Activated T-cell treated with anti-CD3 and anti-CD28 coated beads for 1 hour (primary cell): ENCODE results near the gene HOXD4.

Experiments used
- DNase-seq: peaks from one replicate; pipeline ENCODE4 v3.0.0-alpha.2; 2020; ENCODE audit warnings: low read depth

Gene HOXD4

DNA sequence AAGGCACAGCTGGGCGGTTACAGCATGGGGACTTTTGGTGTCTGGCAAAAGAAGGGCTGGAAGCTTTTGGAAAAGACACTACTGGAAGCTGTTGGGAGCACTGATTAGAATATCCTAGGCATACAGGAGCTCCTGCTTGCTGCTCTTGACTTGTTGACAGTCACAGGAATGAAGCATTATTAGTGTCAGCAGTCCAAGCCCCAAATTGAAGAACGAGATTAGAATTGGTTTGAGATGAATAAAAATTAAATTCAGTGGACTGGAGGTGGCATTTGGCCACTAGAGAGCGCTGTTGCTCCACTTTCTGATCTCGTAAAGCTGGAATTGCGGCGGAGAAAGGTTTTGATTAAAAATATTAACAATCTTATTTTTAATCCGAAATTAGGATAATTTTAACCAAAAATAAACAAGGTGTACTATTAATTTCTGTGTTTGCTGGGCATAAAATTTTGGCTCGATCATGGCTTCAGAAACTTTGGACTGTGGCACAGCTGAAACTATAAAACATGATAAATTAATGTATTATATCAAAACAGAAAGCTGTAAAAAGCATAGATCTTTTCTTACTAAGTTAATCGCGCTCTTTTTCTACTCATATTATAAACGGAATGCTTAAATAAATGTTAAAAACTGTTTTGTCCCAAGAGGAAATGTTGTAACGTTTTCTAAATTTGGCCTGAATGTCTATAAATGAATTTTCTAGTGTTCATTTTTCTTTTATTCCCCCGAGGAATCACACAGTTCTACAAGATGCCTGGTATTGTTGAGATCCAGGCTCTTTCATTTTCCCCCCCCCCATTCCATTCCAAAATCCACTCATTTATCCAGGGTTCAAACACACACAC is 24.2 kb upstream of the HOXD4 start:
- peak; percentile 67 for DNase-seq

- no peak for DNase-seq
Observed at GRCh38 chr2:176127774-176128072, 23.6 kb upstream of the HOXD4 start.

DNA sequence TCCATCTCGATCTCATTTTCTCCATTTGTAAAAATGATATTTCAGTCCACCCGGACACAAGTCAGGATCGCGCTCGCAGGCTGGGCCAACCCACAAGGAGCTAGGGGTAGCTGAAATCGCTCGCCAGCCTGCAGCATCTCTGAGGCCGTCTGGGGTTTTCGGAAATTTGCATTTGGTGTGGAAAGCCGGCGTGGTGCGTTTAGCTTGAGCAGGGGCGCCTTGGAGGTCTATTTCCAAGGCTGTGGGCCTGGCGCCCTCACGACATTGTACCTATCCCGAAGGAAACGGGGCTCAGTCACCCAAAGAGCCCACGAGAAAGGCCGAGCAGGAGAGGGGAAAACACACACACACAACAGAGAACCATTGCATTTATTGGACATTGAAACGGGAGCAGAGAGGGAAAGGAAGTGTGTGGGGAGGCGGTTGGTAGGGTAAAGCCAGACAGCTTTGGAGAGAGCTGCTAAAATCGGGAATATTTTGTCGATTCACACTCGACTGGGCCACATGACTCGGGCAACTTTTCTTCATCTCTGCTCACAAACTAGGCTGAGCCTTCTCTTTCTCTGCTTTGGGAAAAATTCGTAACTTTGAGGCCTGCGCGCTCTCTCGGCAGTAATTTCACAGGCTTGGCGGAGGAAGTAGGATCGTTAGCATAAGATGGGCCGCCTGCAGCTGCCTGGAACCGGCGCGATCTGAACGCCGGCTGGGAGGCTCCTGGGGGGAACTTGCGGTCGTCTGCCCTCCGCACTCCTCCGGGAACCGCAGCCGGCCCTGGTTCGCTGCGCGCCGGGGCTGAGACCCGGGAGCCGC is 23.0 kb upstream of the HOXD4 start:
- no peak for DNase-seq

GRCh38 chr2:176128982-176129796 is 22.2 kb upstream of the HOXD4 start, which contains the start of gene HOXD8:
TSS of gene HOXD8 (plus strand) at chr2:176129705. CDS start at chr2:176130367, 662 bp downstream.
- no peak for DNase-seq

GRCh38 chr2:176129813-176130146 is 21.6 kb upstream of the HOXD4 start:
- DNase-seq: no peak

- DNase-seq: no peak
Observed at GRCh38 chr2:176130147-176130956, 21.0 kb upstream of the HOXD4 start.

DNA sequence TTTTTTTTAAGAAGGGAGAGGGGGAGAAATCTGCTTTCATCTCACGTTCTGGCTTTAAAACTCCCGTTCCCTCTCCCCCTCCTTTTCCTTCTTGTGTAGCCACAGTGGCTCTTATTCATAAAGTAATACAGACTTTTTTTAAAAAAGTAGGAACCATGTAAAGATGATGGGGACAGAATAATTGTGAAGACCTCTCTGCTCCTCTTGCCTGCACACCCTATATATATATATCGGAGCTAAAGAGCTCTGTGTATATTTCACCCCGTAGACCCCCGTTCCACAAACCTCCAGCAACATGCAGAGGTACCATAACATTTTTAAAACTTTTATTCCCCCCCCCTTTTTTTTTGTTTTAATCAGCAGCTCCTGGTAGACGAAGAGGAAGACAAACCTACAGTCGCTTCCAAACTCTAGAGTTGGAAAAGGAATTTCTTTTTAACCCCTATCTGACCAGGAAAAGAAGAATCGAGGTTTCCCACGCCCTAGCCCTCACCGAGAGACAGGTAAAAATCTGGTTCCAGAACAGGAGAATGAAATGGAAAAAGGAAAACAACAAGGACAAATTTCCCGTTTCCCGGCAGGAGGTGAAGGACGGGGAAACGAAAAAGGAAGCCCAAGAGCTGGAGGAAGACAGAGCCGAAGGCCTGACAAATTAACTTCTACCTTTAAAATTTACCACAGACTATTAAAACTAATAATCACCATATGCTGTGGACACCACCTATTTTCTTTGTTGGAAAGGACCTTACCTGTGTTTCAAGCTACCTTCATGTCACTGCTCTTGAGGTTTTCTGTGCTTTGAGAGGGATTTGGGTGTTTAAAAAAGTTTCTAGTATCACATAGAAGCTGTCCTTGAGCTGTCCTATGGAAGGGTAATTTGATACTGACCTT is 20.1 kb upstream of the HOXD4 start:
- DNase-seq: no peak

- DNase-seq: no peak
Observed at GRCh38 chr2:176131848-176132158, 19.5 kb upstream of the HOXD4 start.

- no peak for DNase-seq
Observed at GRCh38 chr2:176132205-176133171, 18.9 kb upstream of the HOXD4 start.

GRCh38 chr2:176133389-176133788 is 18.0 kb upstream of the HOXD4 start:
- no peak for DNase-seq

- no peak for DNase-seq
Observed at GRCh38 chr2:176134035-176134434, 17.3 kb upstream of the HOXD4 start.

GRCh38 chr2:176135035-176135440 is 16.3 kb upstream of the HOXD4 start:
- DNase-seq: no peak

DNA sequence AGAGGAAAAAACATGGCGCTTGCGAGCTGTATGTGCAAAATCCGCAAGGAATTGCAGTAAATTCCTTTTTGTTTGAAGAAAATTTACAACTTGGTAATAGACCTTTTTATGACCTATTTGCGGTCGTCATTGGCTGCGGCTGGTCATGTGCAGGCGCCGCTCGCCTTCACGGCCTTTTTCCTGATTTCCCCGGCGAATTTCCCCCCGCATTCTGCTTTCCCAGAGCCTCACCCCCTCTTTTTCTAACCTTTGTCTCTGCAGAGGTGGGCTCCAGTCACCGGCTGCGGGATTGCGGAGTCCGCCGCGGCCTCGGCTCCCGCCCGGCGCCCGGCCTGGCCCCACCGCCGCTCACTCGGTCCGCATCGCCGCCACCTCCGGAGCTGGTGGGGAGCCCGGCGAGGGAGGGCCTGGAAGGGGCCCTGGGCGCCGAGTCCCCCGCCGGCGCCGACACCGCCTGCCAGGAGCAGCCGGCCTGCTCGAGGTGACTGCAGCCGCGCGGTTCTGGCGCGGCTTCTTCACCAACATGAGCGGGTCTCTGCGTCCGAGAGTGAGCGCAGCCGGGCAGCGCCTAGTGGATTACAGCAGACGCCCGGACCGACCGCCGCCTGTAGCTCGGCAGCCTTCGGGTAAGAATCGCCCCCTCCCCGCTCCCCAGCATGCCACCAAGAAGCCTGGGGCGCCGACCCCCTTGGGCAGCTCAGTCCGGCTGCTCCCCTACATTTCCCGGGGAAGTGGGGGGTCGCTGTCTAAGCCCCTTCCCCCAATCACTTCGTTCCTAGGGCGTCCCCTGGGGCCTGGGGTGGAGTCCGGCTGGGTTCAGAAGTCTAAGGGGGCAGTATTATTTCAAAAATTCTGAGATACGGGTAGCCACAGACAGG is 14.7 kb upstream of the HOXD4 start:
- DNase-seq: no peak

DNA sequence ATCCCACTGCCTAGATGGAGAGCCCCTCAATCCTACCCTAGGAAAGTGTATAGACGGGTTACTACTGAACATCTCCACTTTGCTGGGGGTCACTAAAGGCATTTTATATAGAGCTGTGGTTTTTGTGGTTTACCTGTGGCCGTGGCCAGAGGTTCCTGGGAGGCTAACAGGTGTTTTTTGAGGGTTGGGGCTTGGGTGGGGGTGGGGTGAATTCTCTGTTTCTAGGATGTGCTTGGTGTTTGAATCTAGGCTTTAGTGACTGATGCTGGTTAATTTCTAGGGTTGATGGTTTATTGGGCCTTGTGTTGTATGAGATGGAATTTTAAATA is 14.1 kb upstream of the HOXD4 start:
- DNase-seq: no peak

DNA sequence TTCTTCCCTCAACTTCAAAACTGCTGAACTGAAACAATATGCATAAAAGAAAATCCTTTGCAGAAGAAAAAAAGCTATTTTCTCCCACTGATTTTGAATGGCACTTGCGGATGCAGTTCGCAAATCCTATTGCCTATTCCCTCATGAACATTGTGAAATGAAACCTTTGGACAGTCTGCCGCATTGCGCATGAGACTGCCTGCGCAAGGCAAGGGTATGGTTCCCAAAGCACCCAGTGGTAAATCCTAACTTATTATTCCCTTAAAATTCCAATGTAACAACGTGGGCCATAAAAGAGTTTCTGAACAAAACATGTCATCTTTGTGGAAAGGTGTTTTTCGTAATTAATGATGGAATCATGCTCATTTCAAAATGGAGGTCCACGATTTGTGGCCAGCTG is 13.4 kb upstream of the HOXD4 start:
- no peak for DNase-seq

- DNase-seq: no peak
Observed at GRCh38 chr2:176138526-176138922, 12.8 kb upstream of the HOXD4 start.

- DNase-seq: no peak
Observed at GRCh38 chr2:176138923-176139660, 12.3 kb upstream of the HOXD4 start.
